Small intestine (tissue), 16 donors: ENCODE data around the gene MFN2. TPM values are rescaled to one million over a fixed set of nuclear protein-coding genes. Genes with fewer than 3 reads are reported as not detected.
"Not testable (repeated sequence)": the region's sequence is repeated elsewhere in the genome, so short reads cannot be mapped to it uniquely, and the experiment has no call there.

Source experiments
- DNase-seq, 2 donors: peaks; one replicate each; pipeline versions ENCODE4 v3.0.0 to v3.0.0-alpha.2; 2013
- FAIRE-seq: peaks from 2 replicates; lab custom pipeline; 2012; peaks lifted over from hg19 to GRCh38; lab: Jason Lieb, UNC
- H3K27ac ChIP-seq, 3 donors: one replicate each; pipeline ENCODE4 v1.5.1; 2013; ENCODE audit warnings: low read length in 2 of 3, mild to moderate bottlenecking in 2 of 3, control low read depth in 1 of 3, inconsistent platforms in 1 of 3, low read depth in 1 of 3, moderate library complexity in 1 of 3
- H3K27me3 ChIP-seq, 3 donors: one replicate each; pipeline ENCODE4 v1.6.1; 2013; ENCODE audit warnings: low read length in 3 of 3, inconsistent platforms in 1 of 3; ENCODE audit not compliant: control insufficient read depth in 3 of 3, insufficient read depth in 3 of 3
- H3K36me3 ChIP-seq, 3 donors: one replicate each; pipeline ENCODE4 v1.6.1; 2013; ENCODE audit warnings: low read length in 3 of 3, inconsistent platforms in 1 of 3, low read depth in 1 of 3, mild to moderate bottlenecking in 1 of 3, moderate library complexity in 1 of 3; ENCODE audit not compliant: control insufficient read depth in 3 of 3, insufficient read depth in 2 of 3
- H3K4me1 ChIP-seq, 3 donors: one replicate each; pipeline ENCODE4 v1.6.1; 2013; ENCODE audit warnings: low read length in 2 of 3, inconsistent platforms in 1 of 3, low read depth in 1 of 3, mild to moderate bottlenecking in 1 of 3, moderate library complexity in 1 of 3; ENCODE audit not compliant: control insufficient read depth in 3 of 3, insufficient read depth in 2 of 3
- H3K4me3 ChIP-seq, 3 donors: one replicate each; pipeline ENCODE4 v1.5.1; 2013; ENCODE audit warnings: low read length in 3 of 3, control low read depth in 1 of 3, inconsistent platforms in 1 of 3, low read depth in 1 of 3, mild to moderate bottlenecking in 1 of 3, moderate library complexity in 1 of 3
- H3K9me3 ChIP-seq, 2 donors: one replicate each; pipeline ENCODE4 v1.6.1; 2013; ENCODE audit warnings: low read depth in 1 of 2, low read length in 1 of 2; ENCODE audit not compliant: control insufficient read depth in 2 of 2, insufficient read depth in 1 of 2
- WGBS, 3 donors: extraction: QIAGEN DNeasy Blood & Tissue Kit; methylation state at CpG; one replicate each; pipeline ENCODE4 v1.1.7; 2013; 5-methylcytosine and 5-hydroxymethylcytosine counted together
- long read RNA-seq, 10 donors: transcript quantifications; one replicate each; lab custom pipeline, GENCODE V29; 2026
- polyA plus RNA-seq, 4 donors: library from polyadenylated mRNA; stranded (reverse) in 3 of 4; unstranded in 1 of 4; fragments of 200-250 nt in 3 of 4; fragments of 120-200 nt in 1 of 4; gene quantifications; one replicate each; pipeline versions ENCODE4 v1.2.1 to v1.2.3, GENCODE V29; 2013
- donor health status: healthy with polysubstance abuse.
- donor health status: control.
- donor health status: control.
- donor health status: Bipolar disorder and iron deficiency.
- donor health status: healthy.

The MFN2 gene
- polyA plus RNA-seq: 10 to 100 TPM; 60.3 to 87.0 (median 78.9) TPM
- long read RNA-seq, donor 1: 0 reads
- long read RNA-seq, donor 2, full-length matches to known transcripts: 3 of 3 reads
- long read RNA-seq, donor 2, partial matches to known transcripts: 0 of 3 reads
- long read RNA-seq, donor 2, other reads (novel, unspliced or antisense): 0 of 3 reads
- long read RNA-seq, donor 3, full-length matches to known transcripts: 1 of 1 reads
- long read RNA-seq, donor 3, partial matches to known transcripts: 0 of 1 reads
- long read RNA-seq, donor 3, other reads (novel, unspliced or antisense): 0 of 1 reads
- long read RNA-seq, donor 4: 0 reads
- long read RNA-seq, donor 5: 0 reads
- long read RNA-seq, donor 6, full-length matches to known transcripts: 2 of 2 reads
- long read RNA-seq, donor 6, partial matches to known transcripts: 0 of 2 reads
- long read RNA-seq, donor 6, other reads (novel, unspliced or antisense): 0 of 2 reads
- long read RNA-seq, donor 7: 0 reads
- long read RNA-seq, donor 8: 0 reads
- long read RNA-seq, donor 9: 0 reads
- long read RNA-seq, donor 10, full-length matches to known transcripts: 2 of 45 reads
- long read RNA-seq, donor 10, partial matches to known transcripts: 43 of 45 reads
- long read RNA-seq, donor 10, other reads (novel, unspliced or antisense): 0 of 45 reads

GRCh38 chr1:11979851-11980675 lies at the start of gene MFN2:
MFN2 (plus strand) TSS chr1:11980444; CDS start chr1:11989169, 8,725 bp downstream.
- Histone ChIP-seq H3K4me1 (peaks cover 3 to 65% (median 3%) of the 10 kb centered on the region in 3 donors), H3K27me3 (no peaks in the 10 kb centered on the region), H3K36me3 (peaks cover 0 to 35% (median 2%) of the 10 kb centered on the region in 3 donors), H3K27ac (peak within 1 kb of the TSS; percentile 94 to 98 (median 95)), H3K4me3 (peak within 1 kb of the TSS; percentile 82 to 99 (median 93)), H3K9me3 (no peaks in the 10 kb centered on the region)
- FAIRE-seq (no peak), DNase-seq (peak; percentile 98 to 99)
- WGBS, 3 donors: 0% methylated on average over 49 to 74 of the region's 74 CpGs

GRCh38 chr1:11930571-11931445 lies 49.4 kb upstream of the MFN2 start:
- 62 to 84% (median 71%) methylated on average over 7 of the region's 7 CpGs for WGBS, 3 donors
- DNase-seq (peak in 1 of 2 donors; percentile 30), FAIRE-seq (no peak)
- Histone ChIP-seq H3K9me3 (no peaks in the 10 kb centered on the region), H3K4me3 (no peak overlapping the region), H3K4me1 (peaks cover 2 to 42% (median 13%) of the 10 kb centered on the region in 3 donors), H3K27ac (peak overlapping the region in 2 of 3 donors; percentile 9 to 65), H3K36me3 (no peaks in the 10 kb centered on the region), H3K27me3 (no peaks in the 10 kb centered on the region)

- DNase-seq (no peak), FAIRE-seq (no peak)
- peaks cover 0 to 4% (median 0%) of the 10 kb centered on the region in 3 donors for H3K36me3 ChIP-seq
- H3K4me1 ChIP-seq: peaks cover 2 to 37% (median 13%) of the 10 kb centered on the region in 3 donors
- H3K27me3 ChIP-seq: no peaks in the 10 kb centered on the region
- H3K9me3 ChIP-seq: no peaks in the 10 kb centered on the region
- H3K27ac ChIP-seq: no peak overlapping the region
- no peak overlapping the region for H3K4me3 ChIP-seq
- 92 to 93% (median 93%) methylated on average over 10 of the region's 10 CpGs for WGBS, 3 donors
Observed at GRCh38 chr1:11931845-11932244, 48.4 kb upstream of the MFN2 start.

- DNase-seq (peak; percentile 83 to 92), FAIRE-seq (no peak)
- WGBS, 3 donors: 0 to 1% (median 1%) methylated on average over 43 to 55 of the region's 55 CpGs
- Histone ChIP-seq H3K27ac (peak within 1 kb of the TSS; percentile 42 to 88 (median 56)), H3K4me3 (peak within 1 kb of the TSS; percentile 60 to 72 (median 69)), H3K27me3 (no peaks in the 10 kb centered on the region), H3K36me3 (peaks cover 0 to 21% (median 0%) of the 10 kb centered on the region in 3 donors), H3K9me3 (no peaks in the 10 kb centered on the region), H3K4me1 (peaks cover 2 to 18% (median 13%) of the 10 kb centered on the region in 3 donors)
Observed at GRCh38 chr1:11934302-11935056, 45.8 kb upstream of the MFN2 start, which contains the start of gene PLOD1. PLOD1 (plus strand) TSS chr1:11934717; CDS start chr1:11934780, 63 bp downstream.

GRCh38 chr1:11935057-11935412 lies 45.2 kb upstream of the MFN2 start:
- Histone ChIP-seq H3K27ac (peak overlapping the region; percentile 42 to 88 (median 56)), H3K27me3 (no peaks in the 10 kb centered on the region), H3K4me1 (peaks cover 0 to 13% (median 8%) of the 10 kb centered on the region in 3 donors), H3K4me3 (peak overlapping the region; percentile 60 to 72 (median 69)), H3K9me3 (no peaks in the 10 kb centered on the region), H3K36me3 (peaks cover 0 to 24% (median 0%) of the 10 kb centered on the region in 3 donors)
- 3 to 12% (median 5%) methylated on average over 2 of the region's 2 CpGs for whole genome bisulfite sequencing, 3 donors
- FAIRE-seq: no peak
- DNase-seq: no peak

GRCh38 chr1:11935733-11936132 lies 44.5 kb upstream of the MFN2 start:
- H3K27ac ChIP-seq: not testable (repeated sequence)

More at GRCh38 chr1:11935733-11936132, 44.5 kb upstream of the MFN2 start:
- H3K27me3 ChIP-seq, H3K4me3 ChIP-seq, H3K9me3 ChIP-seq, FAIRE-seq, DNase-seq, H3K4me1 ChIP-seq: not testable (repeated sequence)
- WGBS, 3 donors: 92% methylated on average over 10 of the region's 10 CpGs
- peaks cover 0 to 30% (median 0%) of the 10 kb centered on the region in 3 donors for H3K36me3 ChIP-seq
